Measurements from ENCODE around the gene MKX. TPM values are rescaled to one million over a fixed set of nuclear protein-coding genes. Genes with fewer than 3 reads are reported as not detected.
A peak's percentile ranks its signal among the peaks of the same experiment; 100 is the strongest.

Gene MKX
- polyA plus RNA-seq, 2 of the 4 experiments (the other 2 are of a cell fraction) = 0.03 TPM; not detected in 1

DNA sequence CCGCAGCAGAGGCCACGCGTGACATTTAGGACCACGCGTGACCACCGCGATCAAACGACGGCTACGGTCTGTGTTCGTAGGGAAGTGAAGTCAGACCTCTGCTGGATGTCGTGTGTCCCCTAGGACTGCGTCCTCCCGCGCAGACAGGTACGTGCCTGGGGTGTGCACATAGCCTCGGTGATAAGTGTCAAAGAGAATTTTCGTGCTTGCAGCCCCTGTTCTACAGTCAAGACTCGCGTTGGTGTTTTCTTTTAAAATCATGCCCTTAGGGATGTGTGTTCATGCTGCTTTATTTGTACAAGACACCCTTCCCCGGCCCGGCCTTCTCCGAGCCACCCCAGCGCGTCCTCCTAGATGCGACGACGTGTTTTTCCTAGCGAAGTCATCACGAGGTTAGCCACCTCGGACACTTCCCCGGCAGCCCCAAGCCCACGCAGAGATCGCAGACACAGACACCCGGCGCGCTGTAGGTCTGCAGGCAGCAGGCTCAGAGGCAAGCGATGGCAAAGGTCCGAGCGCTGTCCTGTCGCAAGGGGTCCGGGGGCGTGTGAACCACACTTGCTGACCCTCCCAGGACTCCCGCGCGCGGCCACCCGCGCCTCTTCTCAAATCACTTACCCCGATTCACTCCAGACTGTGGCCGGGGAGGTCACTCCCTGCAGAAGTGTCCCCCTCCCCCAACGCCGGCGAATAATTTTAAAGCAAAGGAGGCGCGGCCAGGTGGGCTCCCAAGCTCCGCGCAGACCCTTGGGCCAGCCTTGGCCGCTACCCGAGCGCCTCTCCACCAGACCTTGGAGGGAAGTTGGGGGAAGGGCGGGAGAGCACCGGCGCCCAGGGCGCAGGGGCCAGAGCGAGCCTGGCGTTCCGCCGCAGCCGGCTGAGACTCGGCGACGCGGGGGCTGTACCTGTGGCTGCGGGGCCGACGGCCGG is 552 bp downstream of the MKX start (continued):
- no peak for TF ChIP-seq EHMT2 (IDR thresholded peaks at IDR 0.05; ENCODE audit: low read depth)

- WGBS (ENCODE audit: missing lambda C conversion rate) = 3% methylated on average over 23 of the region's 70 CpGs
- FAIRE-seq = no peak
- H3K4me1 ChIP-seq = peaks cover 33% of the 10 kb centered on the region
- CTCF ChIA-PET = interaction anchor here (0.9 to 2.4 kb wide), 3 partner anchors 143 to 498 kb away, joined by 3 to 8 read pairs (median 3); no protein-coding TSS in a partner anchor
- H3K9me3 ChIP-seq = no peaks in the 10 kb centered on the region
- H3K4me2 ChIP-seq = peak overlapping the region; percentile 93
- POLR2A ChIA-PET = no interaction called here
- peak; percentile 16 to 54; a peak in 3 of 6 replicates for ATAC-seq
- peak in 1 of 2 experiments; percentile 33 for DNase-seq (ENCODE audit: low read depth in 1 of 2, low spot score in 1 of 2)
- TF ChIP-seq ESRRA (IDR thresholded peaks at IDR 0.05; ENCODE audit: borderline replicate concordance, low read length) = no peak
- TF ChIP-seq CEBPB (IDR thresholded peaks at IDR 0.05) = no peak
- H3K4me3 ChIP-seq = peak overlapping the region; percentile 64
- no peak overlapping the region for H3K27ac ChIP-seq
These were observed 1.5 kb downstream of the MKX start for GRCh38 chr10:27743877-27744801.

- Histone ChIP-seq H3K4me1 (peaks cover 33% of the 10 kb centered on the region), H3K27ac (peak overlapping the region; percentile 68 to 84; a peak in 4 of 6 replicates), H3K9me3 (no peaks in the 10 kb centered on the region), H3K4me2 (peak overlapping the region; percentile 93), H3K4me3 (peak overlapping the region; percentile 64)
- ChIA-PET CTCF (interaction anchor here (0.5 to 2.4 kb wide), 10 partner anchors 10 to 499 kb away, joined by 3 to 13 read pairs (median 3); no protein-coding TSS in a partner anchor), POLR2A (no interaction called here)
- DNase-seq (ENCODE audit: low read depth in 1 of 2, low spot score in 1 of 2) (peak in 1 of 2 experiments; percentile 21), ATAC-seq (peak; percentile 51 to 63), FAIRE-seq (no peak)
- 15% methylated on average over 10 of the region's 75 CpGs for WGBS (ENCODE audit: missing lambda C conversion rate)
- TF ChIP-seq JUNB (IDR thresholded peaks at IDR 0.05) (no peak), ELK1 (IDR thresholded peaks at IDR 0.05; ENCODE audit: low read depth, low read length) (no peak), RNF2 (IDR thresholded peaks at IDR 0.05; ENCODE audit: borderline replicate concordance, low read depth) (no peak), ZNF302 (CRISPR knock-in tag; IDR thresholded peaks at IDR 0.05) (no peak), JUN (IDR thresholded peaks at IDR 0.05) (no peak), SREBF2 (IDR thresholded peaks at IDR 0.05) (no peak), RCOR1 (IDR thresholded peaks at IDR 0.05; ENCODE audit: low read depth, low read length) (no peak), RAD21 (conservative IDR thresholded peaks at IDR 0.05 in 1 of 2, IDR thresholded peaks at IDR 0.05 in 1 of 2) (no peak), CBX2 (IDR thresholded peaks at IDR 0.05; ENCODE audit: borderline replicate concordance, low read depth) (no peak), POLR2AphosphoS2 (conservative IDR thresholded peaks at IDR 0.05; ENCODE audit: low read length) (no peak), FOXS1 (CRISPR knock-in tag; IDR thresholded peaks at IDR 0.05) (no peak), MAZ (IDR thresholded peaks at IDR 0.05; ENCODE audit: borderline replicate concordance, low read depth, low read length) (no peak), EHF (CRISPR knock-in tag; IDR thresholded peaks at IDR 0.05) (no peak), BHLHE40 (IDR thresholded peaks at IDR 0.05; ENCODE audit: low read depth, low read length) (no peak), KDM1A (IDR thresholded peaks at IDR 0.05; ENCODE audit: low read depth) (no peak)
- TF ChIP-seq, protein P1, sequence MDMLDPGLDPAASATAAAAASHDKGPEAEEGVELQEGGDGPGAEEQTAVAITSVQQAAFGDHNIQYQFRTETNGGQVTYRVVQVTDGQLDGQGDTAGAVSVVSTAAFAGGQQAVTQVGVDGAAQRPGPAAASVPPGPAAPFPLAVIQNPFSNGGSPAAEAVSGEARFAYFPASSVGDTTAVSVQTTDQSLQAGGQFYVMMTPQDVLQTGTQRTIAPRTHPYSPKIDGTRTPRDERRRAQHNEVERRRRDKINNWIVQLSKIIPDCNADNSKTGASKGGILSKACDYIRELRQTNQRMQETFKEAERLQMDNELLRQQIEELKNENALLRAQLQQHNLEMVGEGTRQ (IDR thresholded peaks at IDR 0.05) = no peak
- TF ChIP-seq, protein P2, sequence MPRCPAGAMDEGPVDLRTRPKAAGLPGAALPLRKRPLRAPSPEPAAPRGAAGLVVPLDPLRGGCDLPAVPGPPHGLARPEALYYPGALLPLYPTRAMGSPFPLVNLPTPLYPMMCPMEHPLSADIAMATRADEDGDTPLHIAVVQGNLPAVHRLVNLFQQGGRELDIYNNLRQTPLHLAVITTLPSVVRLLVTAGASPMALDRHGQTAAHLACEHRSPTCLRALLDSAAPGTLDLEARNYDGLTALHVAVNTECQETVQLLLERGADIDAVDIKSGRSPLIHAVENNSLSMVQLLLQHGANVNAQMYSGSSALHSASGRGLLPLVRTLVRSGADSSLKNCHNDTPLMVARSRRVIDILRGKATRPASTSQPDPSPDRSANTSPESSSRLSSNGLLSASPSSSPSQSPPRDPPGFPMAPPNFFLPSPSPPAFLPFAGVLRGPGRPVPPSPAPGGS (IDR thresholded peaks at IDR 0.05) = no peak
- TF ChIP-seq, protein P3, sequence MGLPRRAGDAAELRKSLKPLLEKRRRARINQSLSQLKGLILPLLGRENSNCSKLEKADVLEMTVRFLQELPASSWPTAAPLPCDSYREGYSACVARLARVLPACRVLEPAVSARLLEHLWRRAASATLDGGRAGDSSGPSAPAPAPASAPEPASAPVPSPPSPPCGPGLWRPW (IDR thresholded peaks at IDR 0.05) = no peak
- TF ChIP-seq, protein P4, sequence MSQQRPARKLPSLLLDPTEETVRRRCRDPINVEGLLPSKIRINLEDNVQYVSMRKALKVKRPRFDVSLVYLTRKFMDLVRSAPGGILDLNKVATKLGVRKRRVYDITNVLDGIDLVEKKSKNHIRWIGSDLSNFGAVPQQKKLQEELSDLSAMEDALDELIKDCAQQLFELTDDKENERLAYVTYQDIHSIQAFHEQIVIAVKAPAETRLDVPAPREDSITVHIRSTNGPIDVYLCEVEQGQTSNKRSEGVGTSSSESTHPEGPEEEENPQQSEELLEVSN (IDR thresholded peaks at IDR 0.05; ENCODE audit: borderline replicate concordance, low read depth) = no peak
These were observed 2.4 kb downstream of the MKX start for GRCh38 chr10:27743012-27743876.
